AG09309 (cell line): Measurements from ENCODE around the gene SREK1IP1.
A peak's percentile ranks its signal among the peaks of the same experiment; 100 is the strongest.

Experiments used
- DNase-seq: peaks from one replicate; pipeline ENCODE4 v3.0.0-alpha.2; 2010; ENCODE audit warnings: low read depth
- H3K4me3 ChIP-seq: 2 replicates; pipeline ENCODE4 v1.5.1; 2011; ENCODE audit warnings: mild to moderate bottlenecking, low read depth, low read length, moderate library complexity; ENCODE audit not compliant: control insufficient read depth
- CTCF ChIP-seq: IDR thresholded peaks from 2 replicates; pipeline ENCODE4 v1.5.1; 2011; ENCODE audit warnings: mild to moderate bottlenecking, low read depth, low read length, inconsistent platforms; ENCODE audit not compliant: insufficient read depth, control insufficient read depth; ENCODE audit errors: missing control alignments

SREK1IP1 gene

DNA sequence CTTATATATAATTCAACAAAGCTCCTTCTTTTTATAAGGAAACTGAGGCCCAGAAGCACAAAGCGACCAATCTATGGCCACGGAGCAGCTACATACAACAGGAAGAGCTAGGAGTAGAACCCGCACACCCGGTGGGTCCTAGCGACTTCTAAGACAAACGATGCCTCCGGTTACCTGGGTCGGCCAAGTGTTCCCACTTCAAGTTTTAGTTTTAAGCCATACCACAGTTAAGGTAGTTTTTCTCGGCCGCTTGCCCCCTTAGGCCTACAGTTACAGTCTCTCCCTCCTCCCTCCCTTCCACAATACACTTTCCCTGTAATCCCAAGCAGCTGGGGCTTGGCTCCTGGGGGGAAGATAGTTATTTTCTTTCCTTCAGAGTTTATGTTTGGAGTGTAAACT is 533 bp downstream of the SREK1IP1 start:
- no peak for TF ChIP-seq CTCF
- H3K4me3 ChIP-seq = peak overlapping the region; percentile 82
- no peak for DNase-seq

DNA sequence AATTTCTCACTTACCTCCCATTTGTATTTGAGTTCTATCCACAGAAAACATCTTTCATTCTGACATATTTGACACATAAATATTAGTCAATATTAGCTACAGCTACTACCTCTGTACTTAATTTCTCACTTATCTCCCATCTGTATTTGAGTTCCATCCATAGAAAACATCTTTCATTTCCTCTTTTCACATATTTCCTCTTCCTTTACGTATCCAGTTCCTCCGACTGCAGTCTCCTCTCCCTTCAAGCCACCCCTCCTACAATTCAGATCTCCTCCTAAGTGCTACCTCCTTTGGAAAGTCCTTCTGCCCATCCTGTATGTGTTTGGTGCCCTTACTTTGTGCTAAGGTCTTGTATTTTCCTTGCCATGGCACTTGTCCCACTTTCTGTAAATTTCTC is 1.6 kb downstream of the SREK1IP1 start:
- no peak overlapping the region for H3K4me3 ChIP-seq
- no peak for TF ChIP-seq CTCF
- no peak for DNase-seq

- no peak for TF ChIP-seq CTCF
- no peak for DNase-seq
- no peak overlapping the region for H3K4me3 ChIP-seq
Measured at GRCh38 chr5:64765804-64766504, 2.5 kb downstream of the SREK1IP1 start.

DNA sequence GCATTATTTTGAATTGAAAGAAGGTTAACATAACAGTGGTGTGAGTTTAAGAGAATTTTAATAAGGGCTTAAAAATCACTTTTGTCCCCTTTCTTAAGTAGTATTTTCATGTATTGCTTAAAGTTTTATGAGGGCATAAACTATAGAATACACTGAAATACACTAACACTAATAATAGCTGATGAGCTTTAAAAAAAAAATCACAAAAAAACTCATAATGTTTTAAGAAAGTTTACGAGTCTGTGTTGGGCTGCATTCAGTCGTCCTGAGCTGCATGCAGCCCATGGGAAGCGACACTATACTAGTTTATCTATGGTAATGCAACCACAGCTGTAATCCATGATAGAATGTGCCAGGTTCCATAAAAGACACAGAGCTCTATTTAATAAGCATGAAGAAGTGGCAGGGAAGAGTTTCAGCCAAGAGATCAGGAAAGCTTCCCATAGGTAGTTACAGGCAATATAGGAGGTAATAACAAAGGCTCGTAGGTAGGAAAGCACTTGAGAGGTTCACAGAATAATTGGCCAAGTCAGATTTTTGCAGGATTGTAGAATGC is 4.5 kb downstream of the SREK1IP1 start:
- no peak for DNase-seq
- no peak overlapping the region for H3K4me3 ChIP-seq
- TF ChIP-seq CTCF = no peak

DNA sequence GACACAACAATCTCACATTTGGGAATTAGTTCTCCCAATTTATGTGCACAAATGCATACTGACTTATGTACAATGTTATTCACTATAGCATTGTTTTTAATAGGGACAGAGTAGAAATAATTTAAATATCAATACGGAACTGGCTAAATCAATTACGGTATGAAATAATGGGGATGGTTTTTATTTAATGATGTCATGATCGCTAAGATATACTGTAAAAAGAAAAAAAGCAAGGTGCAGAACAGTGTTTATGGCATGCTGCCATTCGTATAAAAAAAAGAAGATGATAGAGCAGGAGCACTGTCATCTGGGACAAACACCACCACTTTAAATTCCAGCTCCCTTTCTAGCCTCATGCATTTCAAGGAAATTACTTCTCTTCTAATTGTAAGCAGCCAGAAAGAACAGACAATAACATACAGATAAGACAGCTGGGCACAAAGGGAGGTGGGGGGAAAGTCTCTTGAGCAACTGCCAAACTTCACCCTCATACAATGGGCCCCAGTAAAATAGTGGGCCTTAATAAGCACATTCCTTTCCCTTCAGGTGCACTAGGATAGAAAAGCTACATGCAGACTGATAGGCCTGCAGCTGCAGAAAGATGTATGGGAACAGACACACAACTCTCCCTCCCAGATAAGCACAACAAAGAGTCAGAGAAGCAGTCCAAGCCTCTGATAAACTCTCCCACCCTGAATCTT is 8.4 kb downstream of the SREK1IP1 start:
- H3K4me3 ChIP-seq = no peak overlapping the region
- no peak for TF ChIP-seq CTCF
- no peak for DNase-seq

DNA sequence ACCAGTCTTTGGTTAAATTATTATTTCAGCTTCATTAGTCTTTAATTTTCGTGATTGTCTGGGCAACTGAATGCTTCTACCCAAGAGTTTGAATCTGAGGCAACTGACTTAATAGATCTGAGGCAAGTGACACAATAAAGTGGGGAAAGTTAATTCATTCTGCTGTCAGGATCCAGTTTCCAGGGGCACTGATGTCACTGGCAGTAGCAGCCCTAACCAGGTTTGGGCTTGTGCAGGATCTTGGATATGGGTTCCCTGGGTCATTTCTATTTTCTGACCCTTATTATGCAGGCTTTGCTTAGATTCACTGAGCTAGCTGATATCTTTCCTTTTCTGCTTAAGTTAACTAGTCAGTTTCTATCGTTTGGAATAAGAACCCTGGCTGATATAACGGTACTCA is 9.6 kb downstream of the SREK1IP1 start:
- no peak for DNase-seq
- no peak for TF ChIP-seq CTCF
- no peak overlapping the region for H3K4me3 ChIP-seq
